Measurements from ENCODE around the gene EEA1. TPM values are rescaled to one million over a fixed set of nuclear protein-coding genes. Genes with fewer than 3 reads are reported as not detected.

Gene EEA1
- total RNA-seq (2021) (33.2 and 35.7 TPM in 2 replicates), Bru-seq, nascent RNA (percentile 87 among the genes with signal in this experiment), BruChase-seq, experiment 1, labeled RNA remaining after a 2-hour chase (percentile 82 among the genes with signal in this experiment), BruChase-seq, experiment 2, labeled RNA remaining after a 6-hour chase (percentile 87 among the genes with signal in this experiment)
- long read RNA-seq, full-length matches to known transcripts: 5 of 10 reads
- long read RNA-seq, partial matches to known transcripts: 5 of 10 reads
- long read RNA-seq, other reads (novel, unspliced or antisense): 0 of 10 reads

DNA sequence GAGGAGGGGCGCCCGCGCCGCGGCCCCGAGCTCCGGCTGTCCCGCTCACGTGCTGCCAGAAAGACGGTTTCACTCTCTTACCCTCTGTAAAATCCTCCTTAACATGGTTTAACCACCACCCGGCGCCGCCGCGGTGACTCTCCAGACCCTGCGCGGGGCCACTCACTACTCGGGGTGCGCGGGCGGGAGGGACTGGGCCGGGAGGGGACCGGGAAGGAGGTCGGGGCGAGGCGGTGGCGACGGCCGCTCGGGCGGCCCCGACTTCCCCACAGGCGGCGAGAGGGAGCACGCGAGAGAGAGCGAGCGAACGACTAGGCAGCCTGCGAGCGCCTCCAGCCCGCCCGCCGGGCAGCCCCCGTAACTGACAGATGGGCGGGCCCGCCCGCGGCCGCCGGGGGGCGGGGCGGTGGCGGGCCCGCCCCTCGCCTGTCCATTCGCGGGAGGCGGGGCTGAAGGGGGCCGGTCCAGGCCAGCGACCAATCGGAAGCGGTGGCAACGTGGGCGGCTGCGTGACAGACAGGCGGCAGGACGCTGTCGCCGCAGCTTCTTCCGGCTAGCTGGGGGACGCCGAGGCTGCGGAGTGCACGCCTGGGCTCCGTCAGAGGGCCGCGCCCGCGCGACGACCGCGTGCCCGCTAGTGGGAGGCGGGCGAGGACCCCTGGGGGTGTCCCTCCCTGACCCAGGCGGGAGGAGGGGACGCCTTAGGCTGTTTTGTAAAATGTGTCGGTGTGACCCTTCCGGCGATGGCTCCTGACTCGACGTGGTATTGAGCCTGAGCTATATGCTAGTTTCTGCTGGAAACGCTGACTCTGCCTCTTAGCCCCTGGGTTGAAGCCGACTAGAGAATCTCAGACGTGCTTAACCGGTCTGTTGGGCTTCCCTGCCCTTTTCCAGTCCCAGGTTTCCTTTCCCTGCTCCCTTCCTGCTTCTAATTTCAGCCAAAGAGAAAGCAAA is at the start of gene EEA1:
EEA1 (minus strand) TSS at position 334 of the 954 bp plus-strand sequence; CDS start at position 105, 229 bp downstream.
- Histone ChIP-seq H3K27me3 (replicated peaks; ENCODE audit: insufficient read depth, low read depth, low read length, poor library complexity) (no peaks in the 10 kb centered on the region), H3K9me3 (ENCODE audit: low read depth, low read length, poor library complexity, severe bottlenecking) (no peaks in the 10 kb centered on the region), H3K36me3 (ENCODE audit: insufficient read depth, low read length, poor library complexity, severe bottlenecking) (no peaks in the 10 kb centered on the region), H3K4me3 (ENCODE audit: low read depth, low read length, poor library complexity, severe bottlenecking) (peak within 1 kb of the TSS; percentile 71), H3K27ac (ENCODE audit: low read depth, low read length, poor library complexity, severe bottlenecking) (peak within 1 kb of the TSS; percentile 95), H3K4me1 (ENCODE audit: insufficient read depth, low read length, poor library complexity, severe bottlenecking) (peaks cover 16% of the 10 kb centered on the region)
- ChIA-PET POLR2A (ENCODE audit: low non-redundant PET) (no interaction called here), CTCF (interaction anchor here (1.0 kb wide), 1 partner anchor 58 kb away, joined by 3 read pairs; no protein-coding TSS in a partner anchor)
- no TSS peak for BruUV-seq (replicated peaks)
- peak; percentile 98 for DNase-seq (ENCODE audit: low spot score)
- intact Hi-C loops (cut with micrococcal nuclease; ENCODE audit: unreplicated experiment): loop anchor here (5.0 kb wide), 2 partner anchors 142 to 207 kb away; no protein-coding TSS in a partner anchor
- no peak for TF ChIP-seq EZH2 (IDR thresholded peaks at IDR 0.05; ENCODE audit: borderline replicate concordance, low read depth, low read length, poor library complexity, severe bottlenecking)
- TF ChIP-seq, protein P1, sequence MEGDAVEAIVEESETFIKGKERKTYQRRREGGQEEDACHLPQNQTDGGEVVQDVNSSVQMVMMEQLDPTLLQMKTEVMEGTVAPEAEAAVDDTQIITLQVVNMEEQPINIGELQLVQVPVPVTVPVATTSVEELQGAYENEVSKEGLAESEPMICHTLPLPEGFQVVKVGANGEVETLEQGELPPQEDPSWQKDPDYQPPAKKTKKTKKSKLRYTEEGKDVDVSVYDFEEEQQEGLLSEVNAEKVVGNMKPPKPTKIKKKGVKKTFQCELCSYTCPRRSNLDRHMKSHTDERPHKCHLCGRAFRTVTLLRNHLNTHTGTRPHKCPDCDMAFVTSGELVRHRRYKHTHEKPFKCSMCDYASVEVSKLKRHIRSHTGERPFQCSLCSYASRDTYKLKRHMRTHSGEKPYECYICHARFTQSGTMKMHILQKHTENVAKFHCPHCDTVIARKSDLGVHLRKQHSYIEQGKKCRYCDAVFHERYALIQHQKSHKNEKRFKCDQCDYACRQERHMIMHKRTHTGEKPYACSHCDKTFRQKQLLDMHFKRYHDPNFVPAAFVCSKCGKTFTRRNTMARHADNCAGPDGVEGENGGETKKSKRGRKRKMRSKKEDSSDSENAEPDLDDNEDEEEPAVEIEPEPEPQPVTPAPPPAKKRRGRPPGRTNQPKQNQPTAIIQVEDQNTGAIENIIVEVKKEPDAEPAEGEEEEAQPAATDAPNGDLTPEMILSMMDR (conservative IDR thresholded peaks at IDR 0.05; ENCODE audit: low read depth, low read length): 0 out of 2 replicates have a peak, but pooled peaks have one; percentile 15

DNA sequence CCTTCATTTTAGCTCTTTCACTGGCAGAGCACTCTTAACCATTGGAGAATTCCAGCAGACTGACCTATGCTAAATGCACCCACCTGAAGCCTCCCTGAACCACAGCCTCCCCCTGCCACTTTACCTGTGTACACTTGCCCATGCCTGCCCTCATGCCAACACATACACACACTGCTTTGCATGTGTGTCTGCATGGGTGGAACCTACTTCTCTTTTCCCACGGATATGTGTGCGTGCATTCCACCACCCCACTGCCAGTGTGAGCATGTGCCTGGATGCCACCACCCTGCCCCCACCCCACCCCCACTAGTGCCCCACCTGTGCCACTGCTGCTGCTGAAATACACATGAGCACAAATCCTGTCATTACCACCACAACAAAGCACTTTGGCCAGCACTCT is 49.5 kb upstream of the EEA1 start:
- DNase-seq (ENCODE audit: low spot score): no peak
- POLR2A ChIA-PET (ENCODE audit: low non-redundant PET): no interaction called here
- Histone ChIP-seq H3K36me3 (ENCODE audit: insufficient read depth, low read length, poor library complexity, severe bottlenecking) (no peaks in the 10 kb centered on the region), H3K4me3 (ENCODE audit: low read depth, low read length, poor library complexity, severe bottlenecking) (no peak overlapping the region), H3K27me3 (replicated peaks; ENCODE audit: insufficient read depth, low read depth, low read length, poor library complexity) (no peaks in the 10 kb centered on the region), H3K27ac (ENCODE audit: low read depth, low read length, poor library complexity, severe bottlenecking) (no peak overlapping the region), H3K9me3 (ENCODE audit: low read depth, low read length, poor library complexity, severe bottlenecking) (peaks cover 18% of the 10 kb centered on the region), H3K4me1 (ENCODE audit: insufficient read depth, low read length, poor library complexity, severe bottlenecking) (no peaks in the 10 kb centered on the region)
- CTCF ChIA-PET: no interaction called here
- TF ChIP-seq EZH2 (IDR thresholded peaks at IDR 0.05; ENCODE audit: borderline replicate concordance, low read depth, low read length, poor library complexity, severe bottlenecking): no peak
- TF ChIP-seq, protein P1 (conservative IDR thresholded peaks at IDR 0.05; ENCODE audit: low read depth, low read length): no peak
- no TSS peak for BruUV-seq (replicated peaks)
- intact Hi-C loops (cut with micrococcal nuclease; ENCODE audit: unreplicated experiment): no loop called here

DNA sequence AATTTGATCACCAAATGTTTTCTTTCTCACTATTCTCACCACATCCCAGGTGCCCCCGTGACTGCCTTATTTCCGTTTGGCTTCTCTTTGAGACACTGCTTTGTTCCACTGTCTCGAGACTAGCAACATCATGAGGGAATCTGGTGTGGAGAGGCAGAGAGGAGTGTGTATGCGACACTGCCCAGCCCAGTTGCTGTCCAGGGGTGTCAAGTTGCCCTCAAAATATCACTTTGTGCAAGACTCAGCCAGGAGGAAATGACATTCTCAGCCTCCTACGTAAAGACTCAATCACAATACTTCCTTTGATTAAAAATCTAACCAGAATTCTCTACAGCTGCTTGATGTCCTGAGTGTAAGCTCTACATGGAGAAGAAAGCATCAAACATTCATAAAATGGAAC is 48.2 kb upstream of the EEA1 start:
- CTCF ChIA-PET: no interaction called here
- Histone ChIP-seq H3K36me3 (ENCODE audit: insufficient read depth, low read length, poor library complexity, severe bottlenecking) (no peaks in the 10 kb centered on the region), H3K4me1 (ENCODE audit: insufficient read depth, low read length, poor library complexity, severe bottlenecking) (no peaks in the 10 kb centered on the region), H3K4me3 (ENCODE audit: low read depth, low read length, poor library complexity, severe bottlenecking) (no peak overlapping the region), H3K9me3 (ENCODE audit: low read depth, low read length, poor library complexity, severe bottlenecking) (peaks cover 14% of the 10 kb centered on the region), H3K27me3 (replicated peaks; ENCODE audit: insufficient read depth, low read depth, low read length, poor library complexity) (no peaks in the 10 kb centered on the region), H3K27ac (ENCODE audit: low read depth, low read length, poor library complexity, severe bottlenecking) (no peak overlapping the region)
- TF ChIP-seq EZH2 (IDR thresholded peaks at IDR 0.05; ENCODE audit: borderline replicate concordance, low read depth, low read length, poor library complexity, severe bottlenecking): no peak
- TF ChIP-seq, protein P1 (conservative IDR thresholded peaks at IDR 0.05; ENCODE audit: low read depth, low read length): no peak
- intact Hi-C loops (cut with micrococcal nuclease; ENCODE audit: unreplicated experiment): no loop called here
- POLR2A ChIA-PET (ENCODE audit: low non-redundant PET): no interaction called here
- no peak for DNase-seq (ENCODE audit: low spot score)
- no TSS peak for BruUV-seq (replicated peaks)

Measured in A673 (cell line).